Stomach (tissue), 4 donors: ENCODE data around the gene TMPRSS3.

Experiments used
- CTCF ChIP-seq, 7 experiments: fragments of 450-650 bp in 4 of 7; fragments of 200-600 bp in 3 of 7; sonication (generic) in 3 of 7; IDR thresholded peaks; one replicate each; pipeline ENCODE4 v1.5.1; 2016 to 2019; ENCODE audit warnings: antibody characterized with exemption in 7 of 7, control low read depth in 2 of 7, mild to moderate bottlenecking in 1 of 7
- POLR2A ChIP-seq, 4 donors: fragments of 450-650 bp; IDR thresholded peaks; one replicate each; pipeline ENCODE4 v1.6.1; 2016; ENCODE audit warnings: antibody characterized with exemption in 4 of 4, control low read depth in 2 of 4, mild to moderate bottlenecking in 1 of 4, moderate library complexity in 1 of 4

- TF ChIP-seq CTCF (IDR thresholded peaks at IDR 0.05) (no peak), POLR2A (IDR thresholded peaks at IDR 0.05) (no peak)
Measured at GRCh38 chr21:42401154-42401553, 5.3 kb upstream of the TMPRSS3 start.
